Bone marrow (tissue), 2 donors: ENCODE measurements around the gene DISP3.

Experiments used
- DNase-seq, 2 donors: peaks; one replicate each; lab custom pipeline; 2025; lab: John Stamatoyannopoulos, UW

DISP3 gene

GRCh38 chr1:11461531-11462137 lies 17.3 kb upstream of the DISP3 start:
- no peak for DNase-seq

GRCh38 chr1:11462224-11462923 lies 16.6 kb upstream of the DISP3 start:
- no peak for DNase-seq

GRCh38 chr1:11463177-11463576 lies 15.8 kb upstream of the DISP3 start:
- no peak for DNase-seq

GRCh38 chr1:11465307-11465706 lies 13.6 kb upstream of the DISP3 start:
- DNase-seq = no peak

DNA sequence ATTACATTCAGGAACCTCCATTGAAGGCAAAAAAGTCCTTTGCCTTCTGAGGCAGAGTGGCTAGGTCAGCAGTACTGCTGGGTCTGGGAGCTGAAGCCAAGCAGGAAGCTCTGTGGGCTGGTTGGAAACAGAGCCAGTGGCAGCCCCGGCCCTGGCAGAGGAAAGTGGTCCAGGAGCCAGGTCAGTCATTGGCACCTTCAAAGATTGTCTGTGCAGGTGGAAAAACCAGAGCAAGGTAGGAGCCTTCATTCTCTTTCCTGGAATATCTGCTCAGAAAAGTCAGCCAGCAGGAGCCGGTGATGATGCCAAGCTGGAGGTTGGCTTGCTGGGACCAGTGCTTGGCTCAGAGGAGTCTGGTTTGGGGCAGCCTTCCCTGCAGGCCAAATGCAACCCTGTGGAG lies 12.5 kb upstream of the DISP3 start:
- no peak for DNase-seq

GRCh38 chr1:11468878-11469277 lies 10.1 kb upstream of the DISP3 start:
- no peak for DNase-seq

GRCh38 chr1:11470912-11471311 lies 8.0 kb upstream of the DISP3 start:
- no peak for DNase-seq

- no peak for DNase-seq
Observed at GRCh38 chr1:11471473-11471872, 7.5 kb upstream of the DISP3 start.

DNA sequence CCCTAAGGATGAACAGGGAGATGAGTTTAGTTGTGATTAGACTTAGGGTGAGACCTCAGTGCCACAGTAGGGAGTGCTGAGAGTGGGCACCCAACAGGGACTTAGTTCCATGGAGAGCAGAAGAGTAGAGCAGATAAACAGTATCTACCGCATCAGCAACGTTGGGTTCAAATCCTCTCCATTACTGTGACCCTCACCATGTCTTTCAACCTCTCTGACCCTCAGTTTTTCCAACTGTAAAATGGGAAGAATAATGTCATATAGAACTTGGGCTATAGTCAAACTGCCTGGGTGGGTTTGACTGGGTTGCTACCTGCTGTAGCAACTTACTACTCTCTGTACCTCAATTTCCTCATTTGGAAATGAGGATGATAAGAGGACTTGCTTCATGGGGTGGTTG lies 6.7 kb upstream of the DISP3 start:
- no peak for DNase-seq

- DNase-seq = no peak
Observed at GRCh38 chr1:11472741-11473140, 6.2 kb upstream of the DISP3 start.

GRCh38 chr1:11473491-11474034 lies 5.4 kb upstream of the DISP3 start:
- no peak for DNase-seq

GRCh38 chr1:11474826-11475225 lies 4.1 kb upstream of the DISP3 start:
- no peak for DNase-seq

- no peak for DNase-seq
Observed at GRCh38 chr1:11475748-11476147, 3.2 kb upstream of the DISP3 start.

DNA sequence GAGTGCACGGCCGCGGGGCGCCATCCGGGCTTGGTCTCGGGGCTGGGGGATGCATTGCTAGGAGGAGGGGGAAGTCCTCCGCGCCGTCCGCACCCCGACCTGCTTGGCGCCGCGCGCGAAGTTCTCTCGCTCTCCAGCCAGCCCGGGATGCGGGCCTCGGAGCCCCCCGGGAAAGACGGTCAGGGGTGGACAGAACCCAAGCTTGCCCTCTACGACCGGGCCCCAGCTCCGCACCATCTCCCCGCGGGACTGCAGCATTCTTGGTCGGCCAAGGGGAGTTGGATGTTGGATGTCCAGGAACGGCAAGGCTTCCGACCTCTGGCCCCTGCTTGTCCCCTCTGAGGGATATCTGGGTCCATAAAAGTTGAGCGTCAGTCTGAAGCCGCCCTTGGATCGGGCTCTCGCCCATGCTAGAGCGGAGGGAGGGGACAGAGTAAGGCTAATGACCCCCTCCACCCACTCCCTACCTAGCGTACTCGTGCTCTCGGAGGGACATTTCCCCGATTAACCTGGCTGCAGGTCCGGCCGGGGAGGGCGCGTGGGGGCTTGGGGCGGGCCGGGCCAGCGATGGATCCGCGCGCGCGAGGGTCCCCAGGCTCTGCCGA lies 522 bp downstream of the DISP3 start:
- DNase-seq = no peak

- no peak for DNase-seq
Observed at GRCh38 chr1:11481019-11481418, 2.1 kb downstream of the DISP3 start.

DNA sequence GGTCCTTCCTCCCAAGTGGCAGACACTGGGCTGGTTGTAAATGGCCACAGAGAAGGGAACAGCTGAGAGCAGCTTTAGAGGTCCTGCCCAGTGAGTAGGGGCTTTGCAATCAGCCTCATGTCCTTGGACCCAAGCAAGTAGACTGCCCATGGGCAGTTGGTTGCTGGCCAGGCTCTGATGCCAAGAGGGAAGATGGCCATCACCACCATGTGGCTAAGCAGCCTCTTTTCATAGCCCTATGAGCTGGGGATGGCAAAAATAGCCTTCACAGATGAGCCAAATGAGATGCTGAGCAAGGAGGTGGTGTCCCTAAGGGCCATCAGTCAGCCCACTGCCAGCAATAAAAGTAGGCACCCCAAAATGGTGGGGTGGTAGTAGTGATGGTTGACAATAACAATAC lies 3.2 kb downstream of the DISP3 start:
- no peak for DNase-seq

DNA sequence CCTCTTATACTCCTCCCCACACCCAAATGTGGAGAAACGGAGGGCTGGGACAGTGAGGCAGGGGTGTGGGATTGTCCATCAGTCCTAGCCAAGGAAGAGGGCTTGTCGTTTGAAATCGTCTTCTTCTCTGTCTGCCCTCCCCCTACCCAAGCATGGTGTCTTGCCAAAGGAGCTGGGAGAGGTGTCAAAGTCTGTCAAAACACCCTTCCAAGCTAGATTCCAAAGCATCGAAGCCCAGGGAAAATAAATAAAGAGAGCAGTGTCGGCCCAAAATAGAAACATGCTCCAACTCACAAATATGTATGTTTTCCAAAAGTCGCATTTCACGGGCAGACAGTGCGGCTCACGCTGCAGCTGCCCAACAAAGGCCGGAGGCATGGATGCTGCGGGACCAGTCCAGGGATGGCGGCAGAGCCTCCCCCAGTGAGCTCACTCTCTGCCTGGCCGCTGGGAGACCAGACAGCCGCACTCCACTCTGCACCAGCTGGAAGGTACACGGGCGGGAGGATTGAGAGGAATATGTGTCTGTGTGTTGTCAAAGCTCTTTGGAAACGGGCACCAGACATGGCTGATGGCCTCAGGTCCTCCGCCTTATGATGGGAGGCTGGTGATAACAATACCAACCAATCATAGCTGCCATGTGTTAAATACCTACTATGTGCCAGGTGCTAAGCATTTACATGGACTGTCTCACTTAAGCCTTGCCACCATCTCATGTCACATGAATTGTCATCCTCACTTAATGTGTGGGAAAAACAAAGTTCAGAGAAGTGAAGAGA lies 3.9 kb downstream of the DISP3 start:
- no peak for DNase-seq

GRCh38 chr1:11483581-11484320 lies 4.8 kb downstream of the DISP3 start:
- no peak for DNase-seq

GRCh38 chr1:11484321-11484655 lies 5.3 kb downstream of the DISP3 start:
- no peak for DNase-seq

- no peak for DNase-seq
Observed at GRCh38 chr1:11485191-11485590, 6.2 kb downstream of the DISP3 start.

DNA sequence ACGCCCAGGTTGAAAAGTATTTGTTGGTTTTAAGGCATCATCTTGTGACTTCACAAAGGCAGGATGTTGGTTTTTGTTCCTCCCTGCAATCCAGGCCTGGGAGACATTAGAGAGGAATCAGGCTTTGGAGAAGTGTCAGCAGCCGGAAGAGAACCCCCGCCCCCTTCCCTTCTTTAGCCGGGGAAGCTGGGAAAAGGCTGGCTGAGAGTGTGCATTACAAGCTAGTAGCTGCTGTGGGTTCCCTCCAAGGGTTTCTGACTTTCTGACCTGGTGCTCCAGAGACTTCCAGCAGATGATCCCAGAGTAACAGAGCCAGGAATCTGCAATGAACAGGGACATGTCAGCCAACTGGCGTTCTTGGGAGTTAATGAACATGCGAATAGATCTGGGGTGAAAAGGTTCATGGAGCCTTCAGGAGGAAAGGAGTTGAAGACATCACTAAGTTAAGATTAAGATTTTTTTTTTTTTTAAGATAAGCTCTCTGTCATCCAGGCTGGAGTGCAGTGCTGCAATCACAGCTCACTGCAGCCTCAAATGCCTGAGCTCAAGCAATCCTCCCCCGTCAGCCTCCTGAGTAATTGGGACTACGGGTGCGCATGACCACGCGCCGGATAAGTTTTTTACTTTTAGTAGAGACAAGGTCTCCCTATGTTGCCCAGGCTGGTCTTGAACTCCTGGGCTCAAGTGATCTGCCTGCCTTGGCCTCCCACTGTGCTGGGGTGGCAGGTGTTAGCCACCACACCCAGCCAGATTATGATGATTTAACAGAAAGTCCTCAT lies 7.5 kb downstream of the DISP3 start:
- DNase-seq = no peak
